ENCODE results near the gene IFT88.
A peak's percentile ranks its signal among the peaks of the same experiment; 100 is the strongest.

Gene IFT88

GRCh38 chr13:20565115-20565736 lies 1.7 kb upstream of the IFT88 start:
- DNase-seq (ENCODE audit: low spot score) = no peak

- DNase-seq (ENCODE audit: low spot score) = no peak
Measured at GRCh38 chr13:20566468-20566897, 474 bp upstream of the IFT88 start.

GRCh38 chr13:20567881-20568528 lies 1.0 kb downstream of the IFT88 start:
- no peak for DNase-seq (ENCODE audit: low spot score)

- DNase-seq (ENCODE audit: low spot score) = no peak
Measured at GRCh38 chr13:20570517-20570916, 3.6 kb downstream of the IFT88 start.

- no peak for DNase-seq (ENCODE audit: low spot score)
Measured at GRCh38 chr13:20571676-20572075, 4.7 kb downstream of the IFT88 start.

- DNase-seq (ENCODE audit: low spot score) = no peak
Measured at GRCh38 chr13:20573186-20573585, 6.2 kb downstream of the IFT88 start.

- DNase-seq (ENCODE audit: low spot score) = no peak
Measured at GRCh38 chr13:20573636-20574035, 6.7 kb downstream of the IFT88 start.

- DNase-seq (ENCODE audit: low spot score) = no peak
Measured at GRCh38 chr13:20579191-20579590, 12.2 kb downstream of the IFT88 start.

- no peak for DNase-seq (ENCODE audit: low spot score)
Measured at GRCh38 chr13:20580257-20580656, 13.3 kb downstream of the IFT88 start.

- DNase-seq (ENCODE audit: low spot score) = no peak
Measured at GRCh38 chr13:20582026-20582425, 15.1 kb downstream of the IFT88 start.

- DNase-seq (ENCODE audit: low spot score) = no peak
Measured at GRCh38 chr13:20583803-20584293, 16.9 kb downstream of the IFT88 start.

GRCh38 chr13:20585371-20585770 lies 18.4 kb downstream of the IFT88 start:
- no peak for DNase-seq (ENCODE audit: low spot score)

GRCh38 chr13:20588529-20589110 lies 21.7 kb downstream of the IFT88 start:
- no peak for DNase-seq (ENCODE audit: low spot score)

GRCh38 chr13:20590561-20590960 lies 23.6 kb downstream of the IFT88 start:
- no peak for DNase-seq (ENCODE audit: low spot score)

GRCh38 chr13:20592606-20593005 lies 25.6 kb downstream of the IFT88 start:
- DNase-seq (ENCODE audit: low spot score) = no peak

- DNase-seq (ENCODE audit: low spot score) = no peak
Measured at GRCh38 chr13:20594280-20594679, 27.3 kb downstream of the IFT88 start.

GRCh38 chr13:20607015-20607414 lies 40.1 kb downstream of the IFT88 start:
- no peak for DNase-seq (ENCODE audit: low spot score)

- DNase-seq (ENCODE audit: low spot score) = peak; percentile 67
Measured at GRCh38 chr13:20608438-20609020, 41.6 kb downstream of the IFT88 start.

GRCh38 chr13:20609145-20609544 lies 42.2 kb downstream of the IFT88 start:
- peak; percentile 41 for DNase-seq (ENCODE audit: low spot score)

- peak; percentile 15 for DNase-seq (ENCODE audit: low spot score)
Measured at GRCh38 chr13:20610006-20610405, 43.0 kb downstream of the IFT88 start.

- DNase-seq (ENCODE audit: low spot score) = no peak
Measured at GRCh38 chr13:20616059-20616797, 49.3 kb downstream of the IFT88 start.

- DNase-seq (ENCODE audit: low spot score) = no peak
Measured at GRCh38 chr13:20623000-20623399, 56.0 kb downstream of the IFT88 start.

All from globus pallidus (tissue), 1 donor.